Activated T-cell treated with anti-CD3 and anti-CD28 coated beads for 24 hours (primary cell): ENCODE data around the gene USP44.
A peak's percentile ranks its signal among the peaks of the same experiment; 100 is the strongest.

Experiments
- DNase-seq: peaks from one replicate; pipeline ENCODE4 v3.0.0-alpha.2; 2020; ENCODE audit warnings: low read depth

USP44 gene

DNA sequence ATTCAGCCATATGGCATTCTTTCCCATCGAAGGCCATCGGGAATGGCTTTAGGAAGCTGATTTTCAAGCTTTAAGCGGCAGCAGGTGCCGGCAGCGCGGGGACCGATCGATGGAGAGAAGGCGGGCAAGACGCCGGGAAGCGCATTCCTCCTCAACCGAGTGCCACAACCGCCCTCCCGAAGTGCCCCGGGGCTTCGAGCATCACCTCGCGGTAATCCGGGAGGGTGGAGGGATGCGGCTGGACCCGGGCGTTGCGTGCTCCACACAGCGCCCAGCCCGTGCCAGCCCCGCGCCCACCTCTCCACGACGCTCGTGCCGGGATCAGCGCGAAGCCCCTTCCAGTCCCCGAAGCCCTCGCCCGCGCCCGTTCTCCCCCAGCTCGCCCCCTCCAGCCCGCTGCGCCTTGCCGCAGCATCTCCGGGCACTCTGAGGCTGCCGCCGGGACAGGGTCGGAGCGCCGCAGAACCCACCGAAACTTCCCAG lies 3.2 kb downstream of the USP44 start:
- DNase-seq, result peak; percentile 10

DNA sequence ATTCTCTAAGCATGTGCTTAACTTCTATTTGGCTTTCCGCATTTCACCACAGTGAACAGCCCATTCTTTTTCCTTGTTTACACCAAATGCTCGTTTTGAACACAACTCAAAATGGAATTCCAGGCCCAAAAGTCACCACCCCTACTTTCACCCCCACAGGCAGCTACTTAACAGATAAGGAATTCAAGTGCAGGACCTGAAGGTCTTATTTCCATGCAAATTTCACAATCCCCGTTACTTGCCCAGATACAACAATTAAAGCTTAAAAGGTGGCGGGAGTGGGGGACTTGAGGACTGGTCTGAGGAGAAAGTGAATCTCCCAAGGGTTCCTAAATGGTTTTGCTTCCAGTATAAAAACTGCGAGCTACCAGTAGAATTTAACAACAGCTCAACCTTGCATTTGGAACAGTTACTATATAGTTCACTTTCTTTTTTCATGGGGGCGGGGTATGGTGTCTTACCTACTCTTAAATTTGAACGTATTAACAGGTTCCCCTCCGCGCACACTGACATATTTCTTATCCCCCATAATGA lies 3.7 kb downstream of the USP44 start:
- DNase-seq, result no peak

DNA sequence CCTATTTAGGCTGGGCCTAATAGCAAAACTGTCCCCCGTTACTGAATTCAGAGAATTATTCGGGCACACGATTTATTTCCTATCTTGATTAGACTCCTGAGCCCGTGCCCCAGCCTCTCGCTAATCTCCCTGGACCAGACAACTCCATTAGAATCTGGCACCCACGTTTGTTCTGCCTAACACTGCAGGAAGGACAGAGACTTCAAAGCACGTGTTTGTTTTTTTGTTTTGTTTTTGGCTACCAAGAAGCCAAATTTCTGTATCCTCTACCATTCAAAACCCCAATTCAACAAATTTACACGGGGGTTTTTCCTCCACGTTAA lies 4.8 kb downstream of the USP44 start:
- no peak for DNase-seq

DNA sequence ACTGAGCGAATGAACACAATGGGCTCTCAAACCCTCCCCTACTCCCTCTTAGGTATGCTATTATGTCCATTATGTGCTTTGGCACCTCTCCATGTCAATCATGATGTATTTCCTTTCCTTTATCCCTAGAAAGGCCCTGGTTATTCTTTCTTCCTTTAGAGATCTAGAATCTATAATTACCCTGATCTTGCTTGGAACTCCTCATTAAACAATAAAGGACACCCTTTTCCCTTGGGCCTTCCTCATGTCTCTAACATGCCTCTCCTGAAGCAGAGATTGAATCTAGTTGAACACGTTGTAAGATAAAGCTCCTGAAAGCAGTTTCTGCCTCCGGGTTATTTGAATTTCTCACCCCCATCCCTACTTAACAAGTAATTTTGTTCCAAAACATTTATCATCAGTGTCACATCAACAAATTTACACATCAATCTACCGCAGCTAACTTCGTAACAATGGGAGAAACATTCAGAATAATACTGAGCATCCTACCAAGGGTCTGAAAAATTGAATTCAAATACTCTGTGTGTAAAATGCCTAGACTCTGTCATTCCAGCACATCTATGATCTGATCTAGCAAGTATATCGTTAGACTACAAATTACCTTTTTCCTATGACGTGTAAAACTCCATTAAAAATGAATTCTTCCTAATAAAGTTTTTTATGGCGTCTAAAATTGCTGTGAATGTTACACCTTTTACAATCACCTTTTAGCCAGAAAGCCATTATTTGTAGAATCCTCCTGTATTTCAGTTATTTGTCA lies 5.4 kb downstream of the USP44 start:
- no peak for DNase-seq

DNA sequence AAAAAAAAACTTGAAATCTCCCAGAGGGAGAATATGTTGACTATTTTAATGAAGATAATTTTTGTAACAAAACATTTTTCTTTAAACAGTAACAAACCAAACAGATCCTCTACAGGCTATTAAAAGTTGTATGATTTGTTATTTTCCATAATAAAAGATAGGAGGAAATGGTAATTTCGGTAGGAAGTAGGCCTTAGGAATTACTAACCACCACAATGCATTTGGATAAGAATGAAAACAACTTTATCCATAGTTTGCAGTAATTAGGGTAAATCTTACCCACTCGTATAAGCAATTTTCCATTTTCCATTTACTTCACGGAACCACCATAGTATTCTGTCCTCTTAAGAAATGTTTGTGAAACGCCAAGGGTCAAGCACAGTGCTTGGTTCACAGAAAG lies 6.0 kb downstream of the USP44 start:
- no peak for DNase-seq

DNA sequence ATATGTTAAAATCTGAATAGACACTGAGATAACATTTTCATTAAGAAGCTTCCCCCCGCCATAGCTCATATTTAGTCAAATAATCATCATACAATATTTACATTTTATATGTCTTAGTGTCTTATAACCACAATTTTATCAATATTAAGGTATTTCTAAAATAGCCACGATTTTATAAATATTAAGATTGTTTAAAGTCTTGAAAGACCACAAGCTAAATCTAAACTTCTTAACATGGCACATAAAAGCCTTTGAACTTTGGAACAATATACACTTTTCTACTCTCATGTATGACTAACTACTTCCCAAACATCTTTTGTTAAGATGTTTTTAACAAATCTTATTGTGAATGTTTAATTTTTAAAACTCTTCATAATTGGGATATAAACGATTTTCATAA lies 6.5 kb downstream of the USP44 start:
- no peak for DNase-seq

DNA sequence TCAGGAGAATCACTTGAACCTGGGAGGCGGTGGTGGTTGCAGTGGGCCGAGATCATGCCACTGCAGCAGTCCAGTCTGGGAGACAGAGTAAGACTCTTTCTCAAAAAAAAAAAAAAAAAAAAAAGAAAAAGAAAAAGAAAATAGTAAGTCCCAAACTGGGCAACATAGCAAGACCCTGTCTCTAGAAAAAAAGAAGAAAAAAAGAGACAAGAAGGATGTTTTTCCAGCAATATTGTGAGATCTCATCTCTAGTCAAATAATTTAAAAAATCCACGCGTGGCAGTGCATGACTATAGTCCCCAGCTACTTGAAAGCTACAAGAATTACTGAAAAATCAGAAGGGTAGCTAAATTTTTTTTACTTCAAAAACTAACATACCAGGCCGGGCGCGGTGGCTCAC lies 8.0 kb downstream of the USP44 start:
- DNase-seq, result no peak

DNA sequence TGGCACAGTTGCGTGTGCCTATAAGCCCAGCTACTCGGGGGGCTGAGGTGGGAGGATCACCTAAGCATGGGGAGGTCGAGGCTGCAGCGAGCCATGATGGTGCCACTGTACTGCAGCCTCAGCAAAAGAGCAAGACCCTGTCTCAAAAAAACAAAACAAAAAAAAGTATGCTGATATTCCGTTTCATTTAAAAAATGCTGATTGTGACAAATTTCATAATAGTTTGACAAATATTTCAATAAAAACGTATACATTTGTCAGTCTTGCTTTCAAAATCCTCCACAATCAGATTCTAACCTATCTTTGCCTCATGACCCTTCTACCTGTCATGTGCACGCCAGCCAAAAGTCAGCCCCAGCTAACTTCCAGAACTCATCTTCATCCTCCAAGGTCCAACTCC lies 9.8 kb downstream of the USP44 start:
- no peak for DNase-seq

DNA sequence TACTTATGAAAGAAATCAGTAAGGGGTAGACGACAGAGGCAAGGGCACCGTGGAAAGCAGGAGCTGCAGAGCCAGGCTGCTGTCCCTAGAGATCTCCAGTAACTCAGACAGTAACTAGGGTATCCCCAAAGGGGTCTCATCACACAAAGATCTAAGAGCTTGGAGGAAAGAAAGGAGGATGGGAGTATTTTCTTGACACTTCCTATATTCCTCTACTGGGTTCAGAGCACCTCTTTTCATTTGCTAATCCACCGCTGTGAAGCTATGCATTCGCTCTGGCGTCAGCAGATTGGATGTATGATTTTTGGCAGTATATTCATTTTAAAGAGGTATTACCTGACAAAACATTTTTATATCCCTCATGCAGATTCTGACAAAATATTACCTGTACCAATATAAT lies 12.6 kb downstream of the USP44 start:
- no peak for DNase-seq

DNA sequence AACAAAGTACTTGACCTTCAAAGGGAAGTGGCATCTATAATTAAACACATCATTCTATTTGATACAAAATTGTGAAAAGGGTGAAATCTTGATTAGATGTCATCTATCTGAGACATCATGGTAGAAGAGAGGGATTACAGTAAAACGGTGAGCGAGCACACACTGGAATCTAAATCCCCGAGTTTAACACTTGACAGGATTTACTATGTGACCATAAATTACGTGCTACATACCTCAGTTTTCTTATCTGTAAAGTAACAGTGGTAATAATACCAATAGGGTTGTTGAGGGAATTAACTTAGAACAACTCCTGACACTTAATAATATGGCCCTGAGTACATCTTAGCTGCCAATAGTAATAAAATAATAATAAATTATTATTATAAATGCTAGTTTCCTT lies 13.3 kb downstream of the USP44 start:
- no peak for DNase-seq

DNA sequence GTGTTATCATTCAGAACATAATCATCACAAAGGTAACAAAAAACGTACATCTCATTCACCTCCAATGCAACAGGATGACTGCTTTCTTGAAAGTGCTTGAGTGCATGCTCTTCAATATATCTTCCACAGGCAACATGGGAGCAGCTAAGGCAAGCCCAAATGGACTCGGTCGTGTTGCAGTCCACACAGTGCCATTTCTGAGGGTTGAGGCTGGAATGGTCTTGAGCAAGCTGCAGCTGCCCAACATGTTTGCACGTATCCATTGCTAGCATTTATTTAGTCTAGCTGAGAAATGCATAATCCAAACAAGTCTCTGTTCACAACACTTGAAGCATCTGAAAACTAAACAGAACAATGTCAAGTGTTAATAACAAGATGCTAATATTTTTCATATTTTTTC lies 17.3 kb downstream of the USP44 start:
- no peak for DNase-seq

DNA sequence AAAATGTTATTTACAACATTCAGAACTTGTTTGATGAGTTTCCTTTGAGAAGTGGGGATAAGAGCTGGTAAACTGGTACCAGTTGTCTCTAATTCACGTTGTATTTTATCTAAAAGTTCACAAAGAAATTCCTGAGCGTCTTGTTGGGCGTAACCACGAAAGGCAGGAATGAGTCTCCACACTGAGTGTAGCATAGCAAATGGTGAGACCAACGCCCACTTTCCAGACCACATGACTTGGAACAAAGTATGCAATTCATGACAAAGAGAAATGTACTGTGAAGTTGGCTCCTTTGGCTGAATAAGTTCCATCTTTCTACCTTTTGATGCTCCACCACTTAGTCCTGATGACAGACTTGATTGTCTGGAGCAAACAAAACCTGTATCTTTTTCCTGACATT lies 18.4 kb downstream of the USP44 start:
- DNase-seq, result no peak

DNA sequence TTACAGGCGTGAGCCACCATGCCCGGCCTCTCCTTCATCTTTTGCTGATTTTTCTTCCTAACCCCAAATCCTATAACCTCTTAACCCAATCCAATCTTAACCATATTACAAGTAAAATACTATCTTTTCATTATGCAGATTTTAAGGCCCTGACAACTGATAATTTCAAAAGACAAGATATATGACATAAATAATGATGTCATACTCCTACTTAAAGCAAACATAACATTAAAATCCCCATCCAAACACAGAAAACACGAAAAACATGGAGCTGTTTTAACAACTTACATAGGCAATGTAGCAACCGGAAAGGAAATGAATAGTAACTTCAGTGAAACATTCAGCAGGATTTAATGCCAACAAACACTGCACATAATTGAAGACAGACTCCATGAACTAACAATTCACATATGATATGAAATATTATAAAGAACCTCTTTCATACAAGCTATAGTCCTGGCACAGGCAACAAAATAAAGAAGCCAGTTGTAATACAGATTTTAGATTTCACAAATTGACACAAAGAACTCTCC lies 21.5 kb downstream of the USP44 start:
- DNase-seq, result no peak

DNA sequence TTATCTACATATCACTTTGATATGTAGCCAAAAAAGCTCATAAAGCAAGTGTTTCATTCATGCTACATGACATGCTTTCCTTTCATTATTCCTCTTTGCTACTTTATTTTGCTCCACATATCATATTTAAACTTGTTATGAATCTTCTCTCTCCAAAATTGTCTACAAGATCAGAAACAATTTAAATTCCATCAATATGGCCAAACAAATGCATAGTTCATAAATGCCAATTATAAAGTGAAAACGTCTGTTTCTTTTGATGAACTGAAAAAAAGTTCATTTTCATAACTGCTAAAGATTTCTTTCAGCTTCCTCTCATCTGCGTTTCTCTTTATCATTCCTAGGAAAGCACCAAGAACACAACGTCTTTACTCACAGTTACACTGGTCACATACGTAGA lies 22.8 kb downstream of the USP44 start:
- DNase-seq, result no peak

DNA sequence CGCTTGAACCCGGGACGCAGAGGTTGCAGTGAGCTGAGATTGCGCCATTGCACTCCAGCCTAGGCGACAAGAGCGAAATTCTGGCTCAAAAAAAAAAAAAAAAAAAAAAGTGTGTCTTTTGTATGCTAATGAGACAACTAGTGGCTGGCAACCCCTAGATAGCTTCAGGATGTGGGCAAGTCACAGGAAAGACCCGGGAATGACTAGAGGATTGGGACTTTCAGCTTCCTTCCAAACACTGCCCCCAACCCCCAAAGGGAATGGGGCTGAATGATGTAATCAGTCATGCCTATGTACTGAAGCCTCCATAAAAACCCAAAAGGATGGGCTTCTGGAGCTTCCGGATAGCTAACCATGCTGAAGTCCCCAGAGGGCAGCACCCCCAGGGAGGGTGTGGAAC lies 28.6 kb downstream of the USP44 start:
- no peak for DNase-seq

DNA sequence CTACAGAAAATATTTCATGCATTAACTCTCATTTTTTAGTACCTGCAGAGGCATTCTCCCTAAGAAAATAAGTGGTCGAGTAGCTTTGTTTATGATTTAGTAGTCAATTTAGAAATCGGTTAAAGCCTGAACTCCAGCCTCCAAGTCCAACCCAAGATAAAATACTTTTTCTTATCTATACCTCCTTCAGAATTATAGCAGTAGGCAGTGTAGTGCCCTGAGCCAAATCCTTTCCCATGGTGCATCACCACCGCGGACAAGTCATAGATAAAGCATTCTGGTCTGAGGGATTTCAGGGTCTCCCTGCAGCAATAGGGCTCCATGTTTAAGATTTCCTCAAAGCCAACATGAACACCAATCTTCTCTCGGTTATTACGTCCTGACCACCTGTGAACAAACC lies 30.5 kb downstream of the USP44 start:
- no peak for DNase-seq

DNA sequence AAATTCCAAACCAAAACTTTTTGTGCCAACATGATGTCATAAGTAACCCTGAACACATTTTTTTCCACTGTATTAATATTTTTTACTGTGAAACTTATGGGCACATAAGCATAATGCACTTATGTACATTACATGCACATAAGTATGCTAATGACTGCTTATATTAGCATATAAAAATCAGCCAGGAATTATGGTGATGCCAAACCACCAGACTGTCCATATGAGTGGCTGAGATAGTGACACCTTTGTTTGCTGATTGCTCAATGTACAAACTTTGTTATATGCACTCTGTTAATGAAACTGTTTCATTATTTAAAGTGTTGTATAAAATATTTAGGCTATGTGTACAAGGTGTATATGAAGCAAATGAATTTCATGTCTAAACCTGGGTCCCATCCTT lies 32.3 kb downstream of the USP44 start:
- DNase-seq, result no peak

DNA sequence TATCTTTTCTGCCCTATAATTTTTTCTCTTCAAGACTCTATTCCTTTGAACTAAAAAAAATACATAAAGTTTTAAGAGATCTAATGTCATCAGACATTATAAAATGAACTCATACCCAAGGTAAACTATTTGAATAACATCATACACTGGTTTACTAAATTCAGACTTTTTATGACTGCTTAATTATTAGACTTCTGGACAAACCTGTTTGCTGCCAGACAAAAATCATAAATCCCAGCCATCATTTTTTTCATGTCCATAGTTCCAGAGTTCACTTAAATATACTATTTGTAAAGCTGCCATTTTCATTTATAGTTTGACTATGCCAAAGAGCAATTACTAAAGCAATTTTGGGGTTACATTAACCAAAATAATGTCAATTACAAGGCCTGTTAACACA lies 34.0 kb downstream of the USP44 start:
- DNase-seq, result no peak

DNA sequence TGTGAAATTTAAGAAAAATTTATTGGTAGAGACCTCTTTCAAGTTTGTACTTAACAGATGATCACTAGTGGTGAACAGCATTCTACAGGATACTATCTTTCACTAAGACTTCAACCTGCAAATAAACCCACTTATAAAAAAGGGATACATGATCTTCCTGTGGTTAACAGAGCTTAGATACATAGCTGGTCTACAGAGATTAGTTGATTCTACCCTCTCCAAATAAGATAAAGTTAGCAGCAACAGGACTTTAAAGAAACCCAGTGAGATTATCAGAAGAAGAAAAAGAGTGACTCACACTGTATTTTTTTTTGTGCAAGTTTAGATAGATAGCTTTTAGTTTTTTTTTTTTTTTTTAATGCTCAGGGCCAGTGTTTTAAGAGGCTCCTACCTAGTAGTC lies 34.5 kb downstream of the USP44 start:
- no peak for DNase-seq

DNA sequence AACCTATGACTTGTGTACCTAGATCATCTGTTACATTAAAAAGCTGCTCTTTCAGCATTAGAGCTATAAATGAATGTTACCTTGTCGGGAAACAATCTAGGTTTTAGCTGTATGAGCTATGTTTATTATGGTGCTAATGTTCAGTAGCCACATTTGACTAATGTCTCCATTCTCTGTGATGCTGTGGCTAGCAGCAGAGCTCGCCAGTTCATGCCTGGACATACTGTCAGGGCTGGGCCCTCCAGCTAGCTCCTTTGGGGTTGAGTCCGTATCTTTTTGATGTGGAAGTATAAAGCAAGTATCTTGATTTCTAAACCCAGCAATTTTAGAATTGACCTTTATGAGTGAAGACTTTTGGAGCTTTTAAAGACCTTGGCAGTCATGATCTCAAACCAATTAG lies 36.1 kb downstream of the USP44 start:
- DNase-seq, result no peak

DNA sequence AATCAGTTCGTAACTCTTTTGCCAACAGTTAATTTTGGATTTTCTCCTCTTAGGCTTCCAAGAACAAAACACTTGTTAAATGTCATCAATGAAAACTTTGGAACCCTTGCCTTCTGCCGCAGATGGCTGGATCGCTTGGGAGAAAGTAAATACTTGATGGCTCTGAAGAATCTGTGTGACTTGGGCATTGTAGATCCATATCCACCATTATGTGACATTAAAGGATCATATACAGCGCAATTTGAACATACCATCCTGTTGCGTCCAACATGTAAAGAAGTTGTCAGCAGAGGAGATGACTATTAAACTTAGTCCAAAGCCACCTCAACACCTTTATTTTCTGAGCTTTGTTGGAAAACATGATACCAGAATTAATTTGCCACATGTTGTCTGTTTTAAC lies 37.7 kb downstream of the USP44 start:
- DNase-seq, result no peak

DNA sequence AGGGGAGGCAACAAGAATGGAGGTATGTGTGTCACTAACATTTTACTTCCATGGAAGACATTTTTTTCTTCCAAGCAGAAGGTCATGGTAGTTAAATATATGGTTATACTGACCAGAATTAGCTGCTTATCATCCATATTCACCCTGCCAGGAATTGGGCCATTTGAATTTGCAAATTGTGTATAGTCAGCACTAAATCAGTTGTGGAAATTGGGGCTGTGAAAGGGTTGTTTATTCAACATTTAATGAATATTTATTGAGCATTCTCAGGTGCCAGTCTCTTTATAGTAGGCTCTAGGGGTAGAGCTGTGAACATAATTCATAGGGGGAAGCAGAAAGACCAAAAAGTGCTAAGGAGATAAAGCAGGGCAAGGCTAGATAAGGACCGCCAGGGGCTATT lies 39.3 kb downstream of the USP44 start:
- DNase-seq, result no peak

DNA sequence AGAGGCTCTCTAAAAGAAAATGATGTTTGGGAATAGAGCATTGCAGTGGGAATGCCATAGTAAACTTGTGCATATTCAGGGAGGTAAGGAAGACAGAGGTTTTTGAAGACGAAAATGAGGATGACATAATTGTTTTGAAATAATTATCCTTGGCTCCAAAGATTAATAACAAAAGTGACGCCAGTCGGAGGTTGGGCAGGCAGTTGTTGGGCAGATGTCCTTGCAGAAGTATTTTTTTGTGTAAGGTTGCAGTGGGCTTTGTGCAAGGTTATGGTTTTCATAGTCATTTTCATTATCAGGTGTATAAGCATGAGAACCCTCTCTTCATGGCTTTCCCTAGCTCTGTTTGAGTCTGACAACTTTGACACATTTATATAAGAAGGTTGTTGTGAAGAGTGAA lies 42.0 kb downstream of the USP44 start:
- DNase-seq, result no peak
